K562 (cell line): ENCODE measurements around the gene ZNF48. TPM values are rescaled to one million over a fixed set of nuclear protein-coding genes. Genes with fewer than 3 reads are reported as not detected.

ENCODE experiments used
- ATF4 ChIP-seq: fragments of 450-650 bp; formaldehyde crosslinking; IDR thresholded peaks from 2 replicates; pipeline ENCODE4 v1.4.0; 2022; ENCODE audit warnings: mild to moderate bottlenecking, moderate library complexity
- CAMTA2 ChIP-seq: fragments of 250-450 bp; sonication (Bioruptor Pico); conservative IDR thresholded peaks from 2 replicates; pipeline ENCODE4 v1.5.1; 2022
- CBX2 ChIP-seq: fragments of 200-600 bp; sonication (generic); IDR thresholded peaks from one replicate; pipeline ENCODE4 v1.6.1; 2012; ENCODE audit warnings: mild to moderate bottlenecking, low read length, inconsistent platforms; ENCODE audit not compliant: insufficient read depth, poor library complexity, severe bottlenecking
- FUS ChIP-seq: fragments of 200-400 bp; formaldehyde crosslinking; optimal IDR thresholded peaks from 2 replicates; pipeline ENCODE3; 2017; ENCODE audit warnings: low read depth, low read length
- HCFC1 ChIP-seq: IDR thresholded peaks from 2 replicates; pipeline ENCODE4 v1.6.1; 2012; ENCODE audit warnings: low read depth, low read length, improper control_type of control experiment
- HDAC1 ChIP-seq, 2 experiments: fragments of 450-650 bp; IDR thresholded peaks; 2 replicates each; pipeline ENCODE4 v1.6.1; 2016 to 2017; ENCODE audit warnings: inconsistent platforms in 1 of 2, mild to moderate bottlenecking in 1 of 2, moderate library complexity in 1 of 2
- HDAC6 ChIP-seq: IDR thresholded peaks from 2 replicates; pipeline ENCODE4 v1.6.1; 2012; ENCODE audit warnings: low read depth, mild to moderate bottlenecking, control low read depth, inconsistent platforms, low read length, moderate library complexity
- HDGF ChIP-seq: fragments of 450-650 bp; IDR thresholded peaks from 2 replicates; pipeline ENCODE4 v1.6.1; 2016
- HNRNPH1 ChIP-seq: fragments of 200-400 bp; formaldehyde crosslinking; optimal IDR thresholded peaks from 2 replicates; pipeline ENCODE3; 2017; ENCODE audit warnings: low read depth, mild to moderate bottlenecking, low read length, moderate library complexity
- MAZ ChIP-seq, 2 experiments: fragments of 450-650 bp in 1 of 2; sonication (generic) in 1 of 2; formaldehyde crosslinking; IDR thresholded peaks in 1 of 2; conservative IDR thresholded peaks in 1 of 2; 2 replicates each; pipeline versions ENCODE4 v1.4.0 to v1.5.0; 2020; ENCODE audit warnings: mild to moderate bottlenecking in 1 of 2, missing genetic modification reagents in 1 of 2
- MBD1 ChIP-seq: fragments of 250-450 bp; sonication (Bioruptor Pico); IDR thresholded peaks from 2 replicates; pipeline ENCODE4 v1.8.0; 2022; ENCODE audit warnings: inconsistent platforms
- MEIS2 ChIP-seq: fragments of 450-650 bp; IDR thresholded peaks from 2 replicates; pipeline ENCODE4 v1.6.1; 2014; ENCODE audit warnings: mild to moderate bottlenecking; ENCODE audit not compliant: partially characterized antibody
- NCOA1 ChIP-seq: fragments of 450-650 bp; IDR thresholded peaks from 2 replicates; pipeline ENCODE4 v1.6.1; 2016; ENCODE audit warnings: low read depth
- NFATC3 ChIP-seq: fragments of 450-650 bp; IDR thresholded peaks from 2 replicates; pipeline ENCODE4 v1.6.1; 2017; ENCODE audit warnings: mild to moderate bottlenecking
- SETDB1 ChIP-seq: IDR thresholded peaks from one replicate; pipeline ENCODE4 v1.6.1; 2012; ENCODE audit warnings: low read length, control low read depth, inconsistent platforms
- SMARCA4 ChIP-seq: fragments of 450-650 bp; IDR thresholded peaks from 2 replicates; pipeline ENCODE4 v1.6.1; 2016
- SMARCC2 ChIP-seq: fragments of 450-650 bp; IDR thresholded peaks from 2 replicates; pipeline ENCODE4 v1.6.1; 2017; ENCODE audit warnings: antibody characterized with exemption, moderate library complexity, mild to moderate bottlenecking, low read depth
- SRSF3 ChIP-seq: fragments of 200-400 bp; formaldehyde crosslinking; IDR thresholded peaks from 2 replicates; pipeline ENCODE4 v1.6.1; 2016; ENCODE audit warnings: mild to moderate bottlenecking, low read length, moderate library complexity; ENCODE audit not compliant: insufficient read depth
- STAT5A ChIP-seq: IDR thresholded peaks from 2 replicates; pipeline ENCODE4 v1.6.1; 2012; ENCODE audit warnings: low read length, inconsistent platforms, borderline replicate concordance
- YY1 ChIP-seq, 3 experiments: IDR thresholded peaks; 2 replicates each; pipeline ENCODE4 v1.6.1; 2011; ENCODE audit warnings: low read length in 2 of 3, mild to moderate bottlenecking in 2 of 3, moderate library complexity in 2 of 3, borderline replicate concordance in 1 of 3, control low read depth in 1 of 3, low read depth in 1 of 3; ENCODE audit not compliant: insufficient read depth in 3 of 3, insufficient replicate concordance in 2 of 3, control insufficient read depth in 1 of 3, insufficient read length in 1 of 3; ENCODE audit errors: extremely low read depth in 1 of 3
- ZNF589 ChIP-seq: fragments of 200-800 bp; sonication (Bioruptor generic); IDR thresholded peaks from 2 replicates; pipeline ENCODE4 v1.6.1; 2016; ENCODE audit warnings: low read depth, missing genetic modification characterization, missing compliant biosample characterization
- polyA plus RNA-seq, 8 experiments: library from polyadenylated mRNA; depleted of rRNA in 4 of 8; stranded (reverse) in 5 of 8; unstranded in 3 of 8; fragments of >200 nt; fragmentation: Nextera tagmentation in 2 of 8; fragmentation: Illumina TruSeq in 1 of 8; extraction: Ambion mirVana in 2 of 8; extraction: Trizol in 1 of 8; gene quantifications; 2 replicates each; pipeline versions ENCODE4 v1.2.1 to v1.2.3, GENCODE V29; 2011 to 2014; ENCODE audit warnings: inconsistent platforms in 1 of 8, missing spikeins in 1 of 8
- total RNA-seq, 7 experiments: library from RNA; depleted of rRNA in 6 of 7; stranded (reverse); fragments of >200 nt in 6 of 7; fragmentation: Illumina TruSeq in 2 of 7; extraction: Trizol in 2 of 7; gene quantifications; 2 replicates each; pipeline versions ENCODE4 v1.2.1 to v1.2.3, GENCODE V29; 2011 to 2021; ENCODE audit warnings: low replicate concordance in 1 of 7
- TF ChIP-seq, protein P1 (sequence below): fragments of 450-650 bp; IDR thresholded peaks from 2 replicates; pipeline ENCODE4 v1.6.1; 2017; ENCODE audit warnings: antibody characterized with exemption

ZNF48 gene
- total and polyA plus RNA-seq, 9 of the 15 experiments (the other 6 are each of a cell fraction or from before 2014, with no cell fraction given), result 0.38 to 11.6 (median 4.7) TPM

- TF ChIP-seq HDAC1 (IDR thresholded peaks at IDR 0.05) (peak in 1 of 2 experiments; percentile 43; a peak in 3 of 4 replicates), SETDB1 (no peak), NCOA1 (no peak), SRSF3 (0 out of 2 replicates have a peak, but pooled peaks have one; percentile 68), STAT5A (no peak), YY1 (IDR thresholded peaks at IDR 0.05; ENCODE audit: borderline replicate concordance in 1 of 3, control insufficient read depth in 1 of 3, extremely low read depth in 1 of 3, insufficient read depth in 3 of 3, insufficient read length in 1 of 3, insufficient replicate concordance in 2 of 3, low read depth in 1 of 3, low read length in 2 of 3) (peak; percentile 21 to 78 (median 64)), SMARCC2 (no peak), HDGF (no peak), ZNF589 (peak; percentile 93), FUS (peak; percentile 68), HNRNPH1 (no peak), SMARCA4 (peak; percentile 52), CAMTA2 (no peak), NFATC3 (0 out of 2 replicates have a peak, but pooled peaks have one; percentile 68), ATF4 (CRISPR knock-in tag) (peak; percentile 92), MBD1 (peak; percentile 90; the same call in 1 of the 2 replicates), MEIS2 (peak; percentile 88), CBX2 (no peak), MAZ (CRISPR knock-in tag; conservative IDR thresholded peaks at IDR 0.05 in 1 of 2, IDR thresholded peaks at IDR 0.05 in 1 of 2) (peak; percentile 68 to 74), HCFC1 (peak; percentile 28), HDAC6 (no peak)
- TF ChIP-seq, protein P1, sequence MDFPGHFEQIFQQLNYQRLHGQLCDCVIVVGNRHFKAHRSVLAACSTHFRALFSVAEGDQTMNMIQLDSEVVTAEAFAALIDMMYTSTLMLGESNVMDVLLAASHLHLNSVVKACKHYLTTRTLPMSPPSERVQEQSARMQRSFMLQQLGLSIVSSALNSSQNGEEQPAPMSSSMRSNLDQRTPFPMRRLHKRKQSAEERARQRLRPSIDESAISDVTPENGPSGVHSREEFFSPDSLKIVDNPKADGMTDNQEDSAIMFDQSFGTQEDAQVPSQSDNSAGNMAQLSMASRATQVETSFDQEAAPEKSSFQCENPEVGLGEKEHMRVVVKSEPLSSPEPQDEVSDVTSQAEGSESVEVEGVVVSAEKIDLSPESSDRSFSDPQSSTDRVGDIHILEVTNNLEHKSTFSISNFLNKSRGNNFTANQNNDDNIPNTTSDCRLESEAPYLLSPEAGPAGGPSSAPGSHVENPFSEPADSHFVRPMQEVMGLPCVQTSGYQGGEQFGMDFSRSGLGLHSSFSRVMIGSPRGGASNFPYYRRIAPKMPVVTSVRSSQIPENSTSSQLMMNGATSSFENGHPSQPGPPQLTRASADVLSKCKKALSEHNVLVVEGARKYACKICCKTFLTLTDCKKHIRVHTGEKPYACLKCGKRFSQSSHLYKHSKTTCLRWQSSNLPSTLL, result no peak
These were observed 50.4 kb downstream of the ZNF48 start, which contains the start of gene SEPHS2 (continued) for GRCh38 chr16:30445408-30446202.
